Measurements from ENCODE around the gene SLX9. TPM values are rescaled to one million over a fixed set of nuclear protein-coding genes. Genes with fewer than 3 reads are reported as not detected.

The SLX9 gene
- total RNA-seq, 5 donors from 2014 or later (not counting 1 experiment from before 2014, with no cell fraction given) = 16.7 to 32.2 (median 26.7) TPM

DNA sequence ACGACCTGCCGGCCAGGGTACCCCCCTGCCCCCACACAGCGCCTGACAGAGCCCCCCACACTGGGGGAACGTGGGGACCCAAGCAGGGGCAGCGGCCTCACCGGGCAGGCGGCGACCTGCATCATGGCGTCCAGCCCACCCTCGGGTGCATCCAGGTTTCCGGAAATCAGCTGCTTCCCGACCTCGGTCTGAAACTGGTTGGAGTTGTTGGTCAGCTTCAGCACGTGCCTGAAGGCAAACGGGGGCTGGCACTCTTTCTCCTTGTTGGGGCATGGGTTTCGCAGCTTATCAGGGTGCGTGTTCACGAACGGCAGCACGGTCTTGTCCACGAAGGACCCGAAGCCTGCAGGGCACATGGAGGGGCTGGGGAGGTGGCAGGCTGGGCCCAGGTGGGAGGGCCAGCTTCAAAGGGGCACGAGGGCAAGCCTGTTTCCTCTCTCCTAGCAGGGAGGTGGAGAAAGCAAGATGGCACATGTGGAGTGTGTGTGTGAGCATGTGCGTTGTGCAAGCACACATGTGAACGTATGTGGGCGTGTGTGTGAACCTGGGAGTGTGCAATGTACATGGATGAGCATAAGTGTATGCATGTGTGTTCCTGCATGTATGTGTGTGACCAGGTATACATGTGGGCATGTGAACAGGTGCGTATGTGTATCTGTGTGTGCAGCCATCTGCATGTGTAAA lies 38.3 kb upstream of the SLX9 start:
- Mint-ChIP-seq H3K4me3 (no peak overlapping the region), H3K27me3 (no peaks in the 10 kb centered on the region), H3K4me1 (peaks cover 21 to 28% (median 21%) of the 10 kb centered on the region in 3 donors), H3K27ac (no peak overlapping the region), H3K36me3 (peaks cover 49% of the 10 kb centered on the region), H3K9me3 (no peaks in the 10 kb centered on the region)
- ATAC-seq (replicated peaks in 1 of 4) (no peak), DNase-seq (no peak)
- H3K27me3 ChIP-seq (replicated peaks in 1 of 2; ENCODE audit: control insufficient read depth in 2 of 2, extremely low read depth in 1 of 2, insufficient read depth in 2 of 2, low read length in 1 of 2) = no peaks in the 10 kb centered on the region
- no peaks in the 10 kb centered on the region for H3K9me3 ChIP-seq
- ChIA-PET POLR2A (no interaction called here), CTCF (interaction anchor here in 1 of 2 donors (0.6 kb wide), 1 partner anchor 9 kb away, joined by 3 read pairs; no protein-coding TSS in a partner anchor)
- H3K36me3 ChIP-seq (ENCODE audit: control insufficient read depth in 2 of 2, extremely low read depth in 1 of 2, insufficient read depth in 1 of 2, low read length in 1 of 2) = peaks cover 56 to 99% of the 10 kb centered on the region in 2 donors
- H3K4me1 ChIP-seq (ENCODE audit: control insufficient read depth in 1 of 2, extremely low read depth in 1 of 2, insufficient read depth in 2 of 2, low read length in 2 of 2) = peaks cover 0 to 30% of the 10 kb centered on the region in 2 experiments
- H3K27ac ChIP-seq (ENCODE audit: low read length) = no peak overlapping the region
- WGBS (ENCODE audit: insufficient coverage) = 90% methylated on average over 12 of the region's 27 CpGs
- no peak overlapping the region for H3K4me3 ChIP-seq (ENCODE audit: control insufficient read depth in 1 of 2, extremely low read depth in 1 of 2, low read length in 1 of 2)

DNA sequence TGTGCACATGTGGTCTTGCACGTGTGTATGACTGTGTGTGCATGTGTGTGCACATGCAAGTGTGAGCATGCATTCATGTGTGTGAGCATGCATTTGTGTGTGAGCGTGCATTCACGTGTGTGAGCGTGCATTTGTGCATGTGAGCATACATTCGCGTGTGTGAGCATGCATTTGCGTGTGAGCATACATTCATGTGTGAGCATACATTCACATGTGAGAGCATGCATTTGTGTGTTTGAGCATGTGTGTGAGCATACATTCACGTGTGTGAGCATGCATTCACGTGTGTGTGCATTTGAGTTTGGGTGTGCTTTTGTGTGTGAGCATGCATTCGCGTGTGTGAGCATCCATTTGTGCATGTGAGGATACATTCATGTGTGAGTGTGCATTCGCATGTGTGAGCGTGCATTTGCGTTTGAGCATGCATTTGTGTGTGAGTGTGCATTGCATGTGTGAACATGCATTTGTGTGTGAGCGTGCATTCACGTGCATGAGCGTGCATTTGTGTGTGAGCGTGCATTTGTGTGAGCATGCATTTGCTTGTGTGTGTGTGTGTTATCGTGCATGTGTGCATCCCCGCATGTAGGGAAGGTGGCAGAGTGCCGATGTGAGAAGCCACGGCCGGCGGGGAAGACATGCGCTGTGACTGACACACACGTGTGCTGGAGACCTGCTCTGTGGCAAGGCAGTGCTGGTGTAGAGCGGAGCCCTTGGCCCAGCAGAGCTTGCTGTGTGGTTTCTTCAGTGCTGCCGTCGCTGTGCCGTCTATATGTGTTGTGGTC lies 37.4 kb upstream of the SLX9 start:
- DNase-seq (no peak), ATAC-seq (replicated peaks in 1 of 4) (no peak)
- Mint-ChIP-seq H3K36me3 (peaks cover 47% of the 10 kb centered on the region), H3K4me1 (peaks cover 21 to 29% (median 23%) of the 10 kb centered on the region in 3 donors), H3K4me3 (no peak overlapping the region), H3K9me3 (no peaks in the 10 kb centered on the region), H3K27me3 (no peaks in the 10 kb centered on the region), H3K27ac (peak overlapping the region in 1 of 2 donors; percentile 87)
- Histone ChIP-seq H3K27ac (ENCODE audit: low read length) (no peak overlapping the region), H3K4me1 (ENCODE audit: control insufficient read depth in 1 of 2, extremely low read depth in 1 of 2, insufficient read depth in 2 of 2, low read length in 2 of 2) (peaks cover 0 to 40% of the 10 kb centered on the region in 2 experiments), H3K36me3 (ENCODE audit: control insufficient read depth in 2 of 2, extremely low read depth in 1 of 2, insufficient read depth in 1 of 2, low read length in 1 of 2) (peaks cover 52 to 99% of the 10 kb centered on the region in 2 donors), H3K4me3 (ENCODE audit: control insufficient read depth in 1 of 2, extremely low read depth in 1 of 2, low read length in 1 of 2) (no peak overlapping the region), H3K9me3 (no peaks in the 10 kb centered on the region), H3K27me3 (replicated peaks in 1 of 2; ENCODE audit: control insufficient read depth in 2 of 2, extremely low read depth in 1 of 2, insufficient read depth in 2 of 2, low read length in 1 of 2) (no peaks in the 10 kb centered on the region)
- ChIA-PET CTCF (no interaction called here), POLR2A (no interaction called here)
- 98% methylated on average over 27 of the region's 30 CpGs for WGBS (ENCODE audit: insufficient coverage)

- Mint-ChIP-seq H3K4me1 (peaks cover 21 to 32% (median 29%) of the 10 kb centered on the region in 3 donors), H3K36me3 (peaks cover 42% of the 10 kb centered on the region), H3K4me3 (no peak overlapping the region), H3K9me3 (no peaks in the 10 kb centered on the region), H3K27ac (peak overlapping the region in 1 of 2 donors; percentile 87), H3K27me3 (no peaks in the 10 kb centered on the region)
- no peak overlapping the region for H3K27ac ChIP-seq (ENCODE audit: low read length)
- 95% methylated on average over 15 of the region's 18 CpGs for WGBS (ENCODE audit: insufficient coverage)
- ATAC-seq (replicated peaks in 1 of 4) (no peak), DNase-seq (no peak)
- H3K9me3 ChIP-seq = no peaks in the 10 kb centered on the region
- H3K4me1 ChIP-seq (ENCODE audit: control insufficient read depth in 1 of 2, extremely low read depth in 1 of 2, insufficient read depth in 2 of 2, low read length in 2 of 2) = peaks cover 2 to 42% of the 10 kb centered on the region in 2 experiments
- peaks cover 46 to 97% of the 10 kb centered on the region in 2 donors for H3K36me3 ChIP-seq (ENCODE audit: control insufficient read depth in 2 of 2, extremely low read depth in 1 of 2, insufficient read depth in 1 of 2, low read length in 1 of 2)
- ChIA-PET POLR2A (no interaction called here), CTCF (no interaction called here)
- H3K27me3 ChIP-seq (replicated peaks in 1 of 2; ENCODE audit: control insufficient read depth in 2 of 2, extremely low read depth in 1 of 2, insufficient read depth in 2 of 2, low read length in 1 of 2) = no peaks in the 10 kb centered on the region
- no peak overlapping the region for H3K4me3 ChIP-seq (ENCODE audit: control insufficient read depth in 1 of 2, extremely low read depth in 1 of 2, low read length in 1 of 2)
These were observed 36.7 kb upstream of the SLX9 start for GRCh38 chr21:44903050-44903685.

GRCh38 chr21:44903689-44904088 lies 36.1 kb upstream of the SLX9 start:
- Histone ChIP-seq H3K27me3 (replicated peaks in 1 of 2; ENCODE audit: control insufficient read depth in 2 of 2, extremely low read depth in 1 of 2, insufficient read depth in 2 of 2, low read length in 1 of 2) (no peaks in the 10 kb centered on the region), H3K4me3 (ENCODE audit: control insufficient read depth in 1 of 2, extremely low read depth in 1 of 2, low read length in 1 of 2) (no peak overlapping the region), H3K9me3 (no peaks in the 10 kb centered on the region), H3K27ac (ENCODE audit: low read length) (no peak overlapping the region), H3K4me1 (ENCODE audit: control insufficient read depth in 1 of 2, extremely low read depth in 1 of 2, insufficient read depth in 2 of 2, low read length in 2 of 2) (peaks cover 4 to 43% of the 10 kb centered on the region in 2 experiments), H3K36me3 (ENCODE audit: control insufficient read depth in 2 of 2, extremely low read depth in 1 of 2, insufficient read depth in 1 of 2, low read length in 1 of 2) (peaks cover 46 to 96% of the 10 kb centered on the region in 2 donors)
- H3K9me3 Mint-ChIP-seq = no peaks in the 10 kb centered on the region
- H3K4me3 Mint-ChIP-seq = no peak overlapping the region
- DNase-seq (no peak), ATAC-seq (replicated peaks in 1 of 4) (no peak)
- WGBS (ENCODE audit: insufficient coverage) = 96% methylated on average over 16 of the region's 22 CpGs
- peaks cover 40% of the 10 kb centered on the region for H3K36me3 Mint-ChIP-seq
- peaks cover 26 to 31% (median 28%) of the 10 kb centered on the region in 3 donors for H3K4me1 Mint-ChIP-seq
- no peaks in the 10 kb centered on the region for H3K27me3 Mint-ChIP-seq
- POLR2A ChIA-PET = no interaction called here
- H3K27ac Mint-ChIP-seq = no peak overlapping the region
- CTCF ChIA-PET = no interaction called here

- Mint-ChIP-seq H3K27me3 (no peaks in the 10 kb centered on the region), H3K36me3 (peaks cover 45% of the 10 kb centered on the region), H3K9me3 (no peaks in the 10 kb centered on the region), H3K4me3 (no peak overlapping the region), H3K4me1 (peaks cover 33 to 38% (median 34%) of the 10 kb centered on the region in 3 donors), H3K27ac (peak overlapping the region; percentile 17 to 53)
- no peaks in the 10 kb centered on the region for H3K27me3 ChIP-seq (replicated peaks in 1 of 2; ENCODE audit: control insufficient read depth in 2 of 2, extremely low read depth in 1 of 2, insufficient read depth in 2 of 2, low read length in 1 of 2)
- ATAC-seq (replicated peaks in 1 of 4) (no peak), DNase-seq (no peak)
- 97% methylated on average over 13 of the region's 14 CpGs for WGBS (ENCODE audit: insufficient coverage)
- POLR2A ChIA-PET = no interaction called here
- no peaks in the 10 kb centered on the region for H3K9me3 ChIP-seq
- H3K36me3 ChIP-seq (ENCODE audit: control insufficient read depth in 2 of 2, extremely low read depth in 1 of 2, insufficient read depth in 1 of 2, low read length in 1 of 2) = peaks cover 44 to 96% of the 10 kb centered on the region in 2 donors
- H3K27ac ChIP-seq (ENCODE audit: low read length) = no peak overlapping the region
- peaks cover 5 to 49% of the 10 kb centered on the region in 2 experiments for H3K4me1 ChIP-seq (ENCODE audit: control insufficient read depth in 1 of 2, extremely low read depth in 1 of 2, insufficient read depth in 2 of 2, low read length in 2 of 2)
- H3K4me3 ChIP-seq (ENCODE audit: control insufficient read depth in 1 of 2, extremely low read depth in 1 of 2, low read length in 1 of 2) = no peak overlapping the region
- CTCF ChIA-PET = no interaction called here
These were observed 35.5 kb upstream of the SLX9 start for GRCh38 chr21:44904141-44904923.
